ENCODE results near the gene TMEM151B.
"Not testable (repeated sequence)": the region's sequence is repeated elsewhere in the genome, so short reads cannot be mapped to it uniquely, and the experiment has no call there.

Gene TMEM151B

GRCh38 chr6:44315516-44315915 lies 45.3 kb downstream of the TMEM151B start:
- Histone ChIP-seq H3K4me3 (ENCODE audit: low read depth in 1 of 2, low read length in 2 of 2) (no peak overlapping the region), H3K36me3 (ENCODE audit: control insufficient read depth in 1 of 2, insufficient read depth in 2 of 2, low read length in 2 of 2) (peaks cover 9% of the 10 kb centered on the region in 2 donors), H3K27ac (ENCODE audit: low read length) (no peak overlapping the region), H3K9me3 (ENCODE audit: control insufficient read depth in 1 of 2, low read length in 2 of 2) (no peaks in the 10 kb centered on the region), H3K4me1 (ENCODE audit: control insufficient read depth in 1 of 2, insufficient read depth in 2 of 2, low read length in 2 of 2) (peaks cover 7% of the 10 kb centered on the region in 2 donors), H3K27me3 (ENCODE audit: low read depth, low read length) (no peaks in the 10 kb centered on the region)

DNA sequence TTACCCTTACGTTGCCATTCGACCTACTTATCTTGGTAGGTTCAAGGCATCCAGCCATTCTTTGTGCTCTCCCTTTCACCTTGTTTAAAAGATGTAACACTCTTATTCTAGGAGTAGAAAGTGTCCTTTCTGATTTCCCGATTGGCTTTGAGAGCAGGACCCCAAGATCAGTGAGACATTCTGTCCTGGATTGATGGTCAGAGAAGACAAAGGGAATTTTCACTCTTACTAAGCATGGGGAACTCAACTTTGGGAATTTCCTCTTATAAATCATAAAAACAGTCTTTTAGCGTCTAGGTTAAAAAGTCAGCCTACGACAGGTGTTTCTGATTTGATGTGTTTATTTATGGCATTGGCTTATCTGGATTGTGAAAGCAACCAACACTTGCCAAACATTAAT lies 45.7 kb downstream of the TMEM151B start:
- H3K9me3 ChIP-seq (ENCODE audit: control insufficient read depth in 1 of 2, low read length in 2 of 2), result no peaks in the 10 kb centered on the region
- no peak overlapping the region for H3K27ac ChIP-seq (ENCODE audit: low read length)
- no peak overlapping the region for H3K4me3 ChIP-seq (ENCODE audit: low read depth in 1 of 2, low read length in 2 of 2)
- peaks cover 4 to 5% of the 10 kb centered on the region in 2 donors for H3K36me3 ChIP-seq (ENCODE audit: control insufficient read depth in 1 of 2, insufficient read depth in 2 of 2, low read length in 2 of 2)
- no peaks in the 10 kb centered on the region for H3K27me3 ChIP-seq (ENCODE audit: low read depth, low read length)
- H3K4me1 ChIP-seq (ENCODE audit: control insufficient read depth in 1 of 2, insufficient read depth in 2 of 2, low read length in 2 of 2), result peaks cover 7% of the 10 kb centered on the region in 2 donors

- no peaks in the 10 kb centered on the region for H3K27me3 ChIP-seq (ENCODE audit: low read depth, low read length)
- H3K4me1 ChIP-seq (ENCODE audit: control insufficient read depth in 1 of 2, insufficient read depth in 2 of 2, low read length in 2 of 2), result peaks cover 7% of the 10 kb centered on the region in 2 donors
- H3K9me3 ChIP-seq (ENCODE audit: control insufficient read depth in 1 of 2, low read length in 2 of 2), result no peaks in the 10 kb centered on the region
- H3K4me3 ChIP-seq (ENCODE audit: low read depth in 1 of 2, low read length in 2 of 2), result no peak overlapping the region
- H3K27ac ChIP-seq (ENCODE audit: low read length), result no peak overlapping the region
- no peaks in the 10 kb centered on the region for H3K36me3 ChIP-seq (ENCODE audit: control insufficient read depth in 1 of 2, insufficient read depth in 2 of 2, low read length in 2 of 2)
These were observed 46.2 kb downstream of the TMEM151B start for GRCh38 chr6:44316481-44316880.

DNA sequence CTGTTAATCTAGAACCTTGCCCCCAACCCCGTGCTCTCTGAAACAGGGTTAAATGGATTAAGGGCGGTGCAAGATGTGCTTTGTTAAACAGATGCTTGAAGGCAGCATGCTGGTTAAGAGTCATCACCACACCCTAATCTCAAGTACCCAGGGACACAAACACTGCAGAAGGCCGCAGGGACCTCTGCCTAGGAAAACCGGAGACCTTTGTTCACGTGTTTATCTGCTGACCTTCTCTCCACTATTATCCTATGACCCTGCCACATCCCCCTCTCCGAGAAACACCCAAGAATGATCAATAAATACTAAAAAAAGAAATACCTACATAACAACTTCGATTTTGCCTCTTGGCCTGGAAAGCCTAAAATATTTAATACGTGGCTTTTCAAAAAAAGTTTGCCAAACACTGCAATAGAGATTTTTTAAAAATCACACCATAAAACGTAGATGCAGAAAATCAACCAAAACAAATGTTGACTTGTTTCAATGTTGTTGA lies 46.9 kb downstream of the TMEM151B start:
- H3K9me3 ChIP-seq (ENCODE audit: control insufficient read depth in 1 of 2, low read length in 2 of 2); H3K4me1 ChIP-seq (ENCODE audit: control insufficient read depth in 1 of 2, insufficient read depth in 2 of 2, low read length in 2 of 2); H3K27me3 ChIP-seq (ENCODE audit: low read depth, low read length): not testable (repeated sequence)

GRCh38 chr6:44321210-44321609 lies 51.0 kb downstream of the TMEM151B start:
- Histone ChIP-seq H3K9me3 (ENCODE audit: control insufficient read depth in 1 of 2, low read length in 2 of 2) (no peaks in the 10 kb centered on the region), H3K27ac (ENCODE audit: low read length) (no peak overlapping the region), H3K27me3 (ENCODE audit: low read depth, low read length) (no peaks in the 10 kb centered on the region), H3K36me3 (ENCODE audit: control insufficient read depth in 1 of 2, insufficient read depth in 2 of 2, low read length in 2 of 2) (no peaks in the 10 kb centered on the region), H3K4me3 (ENCODE audit: low read depth in 1 of 2, low read length in 2 of 2) (no peak overlapping the region), H3K4me1 (ENCODE audit: control insufficient read depth in 1 of 2, insufficient read depth in 2 of 2, low read length in 2 of 2) (no peaks in the 10 kb centered on the region)

More for the DNA sequence above, 46.9 kb downstream of the TMEM151B start:
- H3K36me3 ChIP-seq (ENCODE audit: control insufficient read depth in 1 of 2, insufficient read depth in 2 of 2, low read length in 2 of 2); H3K4me3 ChIP-seq (ENCODE audit: low read depth in 1 of 2, low read length in 2 of 2); H3K27ac ChIP-seq (ENCODE audit: low read length): not testable (repeated sequence)

- no peak overlapping the region for H3K27ac ChIP-seq (ENCODE audit: low read length)
- H3K27me3 ChIP-seq (ENCODE audit: low read depth, low read length), result no peaks in the 10 kb centered on the region
- no peaks in the 10 kb centered on the region for H3K4me1 ChIP-seq (ENCODE audit: control insufficient read depth in 1 of 2, insufficient read depth in 2 of 2, low read length in 2 of 2)
- H3K36me3 ChIP-seq (ENCODE audit: control insufficient read depth in 1 of 2, insufficient read depth in 2 of 2, low read length in 2 of 2), result no peaks in the 10 kb centered on the region
- no peak overlapping the region for H3K4me3 ChIP-seq (ENCODE audit: low read depth in 1 of 2, low read length in 2 of 2)
- no peaks in the 10 kb centered on the region for H3K9me3 ChIP-seq (ENCODE audit: control insufficient read depth in 1 of 2, low read length in 2 of 2)
These were observed 56.8 kb downstream of the TMEM151B start for GRCh38 chr6:44327096-44327495.

DNA sequence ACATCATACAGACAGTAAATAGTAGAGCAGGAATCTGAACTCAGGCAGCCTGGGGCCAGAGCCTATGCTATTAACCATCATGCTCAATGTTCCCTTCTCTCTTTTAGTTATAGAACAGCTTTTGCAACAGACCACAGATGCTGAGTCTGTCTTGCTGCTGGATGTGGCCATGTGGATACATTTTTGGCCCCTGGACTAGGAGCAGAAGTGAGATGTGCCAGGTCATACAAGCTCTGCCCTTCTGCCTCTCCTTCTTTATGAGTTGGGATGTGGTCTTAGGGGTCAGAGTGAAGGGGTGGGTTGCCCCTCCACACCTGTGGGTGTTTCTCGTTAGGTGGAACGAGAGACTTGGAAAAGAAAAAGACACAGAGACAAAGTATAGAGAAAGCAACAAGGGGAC lies 57.5 kb downstream of the TMEM151B start:
- H3K4me3 ChIP-seq (ENCODE audit: low read depth in 1 of 2, low read length in 2 of 2), result no peak overlapping the region
- H3K27ac ChIP-seq (ENCODE audit: low read length), result no peak overlapping the region
- H3K36me3 ChIP-seq (ENCODE audit: control insufficient read depth in 1 of 2, insufficient read depth in 2 of 2, low read length in 2 of 2), result no peaks in the 10 kb centered on the region
- H3K4me1 ChIP-seq (ENCODE audit: control insufficient read depth in 1 of 2, insufficient read depth in 2 of 2, low read length in 2 of 2), result no peaks in the 10 kb centered on the region
- no peaks in the 10 kb centered on the region for H3K9me3 ChIP-seq (ENCODE audit: control insufficient read depth in 1 of 2, low read length in 2 of 2)
- no peaks in the 10 kb centered on the region for H3K27me3 ChIP-seq (ENCODE audit: low read depth, low read length)

DNA sequence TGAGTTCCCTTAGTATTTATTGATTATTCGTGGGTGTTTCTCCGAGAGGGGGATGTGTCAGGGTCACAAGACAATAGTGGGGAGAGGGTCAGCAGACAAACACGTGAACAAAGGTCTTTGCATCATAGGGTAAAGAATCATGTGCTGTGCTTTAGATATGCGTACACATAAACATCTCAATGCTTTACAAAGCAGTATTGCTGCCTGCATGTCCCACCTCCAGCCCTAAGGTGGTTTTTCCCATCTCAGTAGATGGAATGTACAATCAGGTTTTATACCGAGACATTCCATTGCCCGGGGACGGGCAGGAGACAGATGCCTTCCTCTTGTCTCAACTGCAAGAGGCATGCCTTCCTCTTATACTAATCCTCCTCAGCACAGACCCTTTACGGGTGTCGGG lies 58.0 kb downstream of the TMEM151B start:
- H3K36me3 ChIP-seq (ENCODE audit: control insufficient read depth in 1 of 2, insufficient read depth in 2 of 2, low read length in 2 of 2); H3K4me3 ChIP-seq (ENCODE audit: low read depth in 1 of 2, low read length in 2 of 2); H3K27me3 ChIP-seq (ENCODE audit: low read depth, low read length); H3K27ac ChIP-seq (ENCODE audit: low read length); H3K4me1 ChIP-seq (ENCODE audit: control insufficient read depth in 1 of 2, insufficient read depth in 2 of 2, low read length in 2 of 2); H3K9me3 ChIP-seq (ENCODE audit: control insufficient read depth in 1 of 2, low read length in 2 of 2): not testable (repeated sequence)

GRCh38 chr6:44329858-44330257 lies 59.6 kb downstream of the TMEM151B start:
- Histone ChIP-seq H3K27ac (ENCODE audit: low read length) (no peak overlapping the region), H3K4me3 (ENCODE audit: low read depth in 1 of 2, low read length in 2 of 2) (no peak overlapping the region), H3K27me3 (ENCODE audit: low read depth, low read length) (no peaks in the 10 kb centered on the region), H3K9me3 (ENCODE audit: control insufficient read depth in 1 of 2, low read length in 2 of 2) (no peaks in the 10 kb centered on the region), H3K4me1 (ENCODE audit: control insufficient read depth in 1 of 2, insufficient read depth in 2 of 2, low read length in 2 of 2) (no peaks in the 10 kb centered on the region), H3K36me3 (ENCODE audit: control insufficient read depth in 1 of 2, insufficient read depth in 2 of 2, low read length in 2 of 2) (no peaks in the 10 kb centered on the region)

DNA sequence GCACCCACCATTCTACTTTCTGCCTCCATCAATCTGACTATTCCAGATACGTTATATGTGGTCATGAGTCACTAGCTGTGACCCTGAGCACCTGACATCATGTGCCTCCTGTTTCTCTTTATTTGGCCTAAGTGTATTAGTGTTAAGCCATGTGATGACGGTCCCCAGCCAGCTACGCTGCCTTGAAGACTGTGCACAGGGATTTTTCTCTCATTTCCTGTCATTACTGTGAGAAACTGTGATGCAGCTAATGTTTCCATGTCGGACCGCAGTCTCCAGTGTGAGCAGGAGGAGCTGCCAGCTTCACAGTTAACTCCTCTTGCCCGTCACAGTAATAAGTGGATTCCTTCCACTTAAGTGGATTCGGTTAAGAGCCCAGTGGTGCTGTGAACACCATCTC lies 62.3 kb downstream of the TMEM151B start:
- Histone ChIP-seq H3K27ac (ENCODE audit: low read length) (no peak overlapping the region), H3K36me3 (ENCODE audit: control insufficient read depth in 1 of 2, insufficient read depth in 2 of 2, low read length in 2 of 2) (no peaks in the 10 kb centered on the region)

GRCh38 chr6:44333273-44333919 lies 63.1 kb downstream of the TMEM151B start:
- H3K36me3 ChIP-seq (ENCODE audit: control insufficient read depth in 1 of 2, insufficient read depth in 2 of 2, low read length in 2 of 2), result no peaks in the 10 kb centered on the region
- no peak overlapping the region for H3K4me3 ChIP-seq (ENCODE audit: low read depth in 1 of 2, low read length in 2 of 2)
- H3K27ac ChIP-seq (ENCODE audit: low read length), result no peak overlapping the region
- H3K9me3 ChIP-seq (ENCODE audit: control insufficient read depth in 1 of 2, low read length in 2 of 2), result no peaks in the 10 kb centered on the region
- H3K4me1 ChIP-seq (ENCODE audit: control insufficient read depth in 1 of 2, insufficient read depth in 2 of 2, low read length in 2 of 2), result no peaks in the 10 kb centered on the region
- no peaks in the 10 kb centered on the region for H3K27me3 ChIP-seq (ENCODE audit: low read depth, low read length)

More for the DNA sequence above, 62.3 kb downstream of the TMEM151B start:
- no peaks in the 10 kb centered on the region for H3K4me1 ChIP-seq (ENCODE audit: control insufficient read depth in 1 of 2, insufficient read depth in 2 of 2, low read length in 2 of 2)
- no peak overlapping the region for H3K4me3 ChIP-seq (ENCODE audit: low read depth in 1 of 2, low read length in 2 of 2)
- H3K9me3 ChIP-seq (ENCODE audit: control insufficient read depth in 1 of 2, low read length in 2 of 2), result no peaks in the 10 kb centered on the region
- no peaks in the 10 kb centered on the region for H3K27me3 ChIP-seq (ENCODE audit: low read depth, low read length)

- Histone ChIP-seq H3K4me1 (ENCODE audit: control insufficient read depth in 1 of 2, insufficient read depth in 2 of 2, low read length in 2 of 2) (no peaks in the 10 kb centered on the region), H3K27ac (ENCODE audit: low read length) (no peak overlapping the region), H3K27me3 (ENCODE audit: low read depth, low read length) (no peaks in the 10 kb centered on the region), H3K9me3 (ENCODE audit: control insufficient read depth in 1 of 2, low read length in 2 of 2) (no peaks in the 10 kb centered on the region), H3K36me3 (ENCODE audit: control insufficient read depth in 1 of 2, insufficient read depth in 2 of 2, low read length in 2 of 2) (no peaks in the 10 kb centered on the region), H3K4me3 (ENCODE audit: low read depth in 1 of 2, low read length in 2 of 2) (no peak overlapping the region)
These were observed 63.7 kb downstream of the TMEM151B start for GRCh38 chr6:44333942-44334341.

Data from muscle layer of duodenum (tissue), 2 donors.